Activated CD8-positive, alpha-beta memory T cell treated with anti-CD3 and anti-CD28 coated beads, Interleukin-2, amount 50 U/mL, for 24 hours (primary cell): ENCODE data around the gene POLR1A.

Source experiments
- DNase-seq: peaks from one replicate; pipeline ENCODE4 v3.0.0-alpha.2; 2020; ENCODE audit errors: extremely low read depth

POLR1A gene

GRCh38 chr2:86097114-86097896 is 8.4 kb downstream of the POLR1A start:
- DNase-seq, result no peak

DNA sequence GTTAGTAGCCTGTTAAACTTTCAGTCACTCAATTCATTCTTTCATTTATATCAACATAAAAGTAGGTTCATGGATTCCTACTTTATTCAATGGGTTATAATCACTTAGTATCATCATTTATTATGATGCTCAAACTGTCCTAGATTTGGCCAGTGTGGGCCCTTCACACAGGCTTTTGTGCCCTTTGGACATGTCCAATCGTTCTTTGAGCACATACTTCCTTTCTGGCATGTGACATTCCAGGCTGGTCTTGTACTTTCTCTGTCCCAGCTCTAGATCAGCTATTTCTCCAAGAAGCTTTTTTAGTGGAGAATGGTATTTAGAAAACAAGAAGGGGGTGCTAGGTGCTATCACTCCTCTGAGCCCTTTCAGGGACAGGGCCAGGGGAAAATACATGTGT is 11.5 kb downstream of the POLR1A start:
- DNase-seq, result no peak

GRCh38 chr2:86087936-86088850 is 17.5 kb downstream of the POLR1A start:
- no peak for DNase-seq

DNA sequence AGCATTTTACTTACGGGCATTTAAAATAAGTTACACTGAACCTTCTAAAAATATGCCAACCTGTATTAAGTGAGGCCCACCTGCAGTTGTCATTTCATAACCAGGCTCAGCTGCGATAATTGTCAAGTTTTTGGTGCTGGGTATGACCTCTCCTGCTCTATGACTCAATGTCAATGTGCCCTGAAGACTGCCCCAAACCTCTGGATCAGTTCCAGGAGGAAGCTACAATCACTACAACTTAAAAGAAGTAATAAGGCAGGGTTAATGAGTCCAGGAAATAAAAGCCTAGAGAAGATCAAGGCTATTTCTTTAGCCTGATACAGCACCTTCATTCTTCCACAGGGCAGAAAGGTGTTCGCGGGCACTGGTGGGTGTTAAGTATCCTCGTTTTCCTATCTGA is 22.9 kb downstream of the POLR1A start:
- DNase-seq, result no peak

DNA sequence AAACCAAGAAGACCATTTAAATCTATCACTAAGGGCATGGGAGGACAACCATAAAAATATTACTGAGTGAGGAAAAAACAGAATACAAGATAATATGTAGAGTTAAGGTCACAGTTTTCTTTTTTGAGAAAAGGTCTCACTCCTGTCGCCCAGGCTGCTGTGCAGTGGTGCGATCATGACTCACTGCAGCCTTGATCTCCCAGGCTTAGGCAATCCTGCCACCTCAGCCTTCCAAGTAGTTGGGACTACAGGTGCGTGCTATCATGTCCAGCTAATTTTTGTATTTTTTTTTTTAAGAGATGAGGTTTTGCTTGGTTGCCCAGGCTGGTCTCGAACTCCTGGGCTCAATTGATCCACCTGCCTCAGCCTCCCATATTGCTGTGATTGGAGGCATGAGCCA is 24.0 kb downstream of the POLR1A start:
- no peak for DNase-seq

- peak; percentile 42 for DNase-seq
These were observed 25.4 kb downstream of the POLR1A start for GRCh38 chr2:86079981-86080911.

- DNase-seq, result no peak
These were observed 26.7 kb downstream of the POLR1A start for GRCh38 chr2:86078774-86079545.

- DNase-seq, result no peak
These were observed 29.8 kb downstream of the POLR1A start for GRCh38 chr2:86075886-86076285.

DNA sequence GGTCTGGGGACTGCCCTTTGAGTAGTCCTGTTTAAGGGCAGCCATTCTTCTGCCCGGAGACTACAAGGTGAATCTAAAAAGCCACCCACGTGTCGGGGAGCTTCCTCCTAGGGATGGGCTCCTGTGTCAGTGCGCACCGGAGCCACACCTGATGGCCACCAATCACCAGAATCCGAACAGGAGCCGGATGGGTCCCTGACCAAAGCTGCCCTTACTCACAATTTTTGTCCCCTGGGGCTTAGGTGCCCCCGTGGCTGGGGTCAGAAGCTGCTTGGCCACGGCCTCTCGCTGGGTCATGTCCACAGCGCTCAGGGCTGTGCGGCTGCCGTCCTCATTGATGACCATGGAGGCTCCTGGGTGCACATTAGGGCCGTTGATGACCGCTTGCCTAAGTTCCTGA is 30.9 kb downstream of the POLR1A start:
- DNase-seq, result no peak

DNA sequence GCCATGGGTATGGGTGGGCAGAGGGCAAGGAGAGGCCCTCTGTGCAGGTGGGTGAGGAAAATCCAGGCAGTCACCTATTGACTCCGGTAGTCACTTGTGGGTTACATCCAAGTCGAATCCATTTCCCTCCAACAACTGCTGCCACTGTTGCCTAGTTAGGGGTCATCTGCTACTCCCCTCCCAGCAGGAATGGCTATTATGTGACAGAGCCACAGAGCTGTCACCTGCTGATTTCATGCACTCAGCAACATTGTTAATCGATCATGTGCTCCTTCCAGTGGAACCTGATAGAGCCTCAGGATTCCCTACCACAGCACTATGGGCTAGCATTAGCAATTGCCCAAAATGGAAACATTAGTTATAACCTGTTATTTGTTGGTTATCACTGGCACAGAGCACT is 31.4 kb downstream of the POLR1A start:
- no peak for DNase-seq

DNA sequence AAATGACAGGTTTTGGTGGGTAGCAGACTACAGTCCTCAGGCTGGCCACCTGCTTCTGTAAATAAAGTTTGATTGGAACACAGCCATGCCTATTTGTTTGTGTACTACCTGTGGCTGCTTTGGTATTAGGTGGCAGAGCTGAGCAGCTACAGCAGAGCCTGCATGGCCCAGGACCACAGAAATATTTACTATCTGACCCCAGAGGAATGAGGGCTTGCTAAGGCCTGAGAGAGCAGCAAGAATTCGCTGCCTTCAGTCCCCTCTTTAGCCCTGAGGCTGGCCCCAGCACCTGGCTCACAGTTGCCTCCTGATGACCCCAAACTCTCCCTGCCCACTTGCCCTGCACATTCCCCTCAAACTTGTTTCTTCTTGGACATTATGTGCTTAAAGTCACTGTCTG is 32.5 kb downstream of the POLR1A start:
- no peak for DNase-seq

- no peak for DNase-seq
These were observed 33.3 kb downstream of the POLR1A start for GRCh38 chr2:86072271-86072858.

DNA sequence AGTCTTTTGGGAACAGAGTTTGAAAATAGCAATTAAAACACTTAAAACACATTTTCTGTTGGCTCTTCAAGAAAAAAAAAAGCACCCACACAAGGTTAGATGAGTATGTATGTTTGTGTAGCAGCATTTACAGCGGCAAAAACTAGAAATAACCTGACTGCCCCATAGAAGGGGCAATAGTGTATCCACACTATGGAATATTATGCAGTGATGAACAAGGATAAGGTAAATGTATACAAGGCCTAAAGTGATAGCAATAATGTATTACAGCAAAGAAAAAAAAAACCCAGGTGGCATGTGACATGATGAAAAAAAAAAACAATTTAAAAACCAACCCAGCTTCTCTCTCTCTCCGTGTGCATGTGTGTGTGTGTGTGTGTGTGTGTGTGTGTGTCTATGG is 34.8 kb downstream of the POLR1A start:
- DNase-seq, result no peak

GRCh38 chr2:86069783-86070339 is 35.8 kb downstream of the POLR1A start:
- DNase-seq, result no peak

GRCh38 chr2:86069091-86069685 is 36.5 kb downstream of the POLR1A start:
- DNase-seq, result no peak

DNA sequence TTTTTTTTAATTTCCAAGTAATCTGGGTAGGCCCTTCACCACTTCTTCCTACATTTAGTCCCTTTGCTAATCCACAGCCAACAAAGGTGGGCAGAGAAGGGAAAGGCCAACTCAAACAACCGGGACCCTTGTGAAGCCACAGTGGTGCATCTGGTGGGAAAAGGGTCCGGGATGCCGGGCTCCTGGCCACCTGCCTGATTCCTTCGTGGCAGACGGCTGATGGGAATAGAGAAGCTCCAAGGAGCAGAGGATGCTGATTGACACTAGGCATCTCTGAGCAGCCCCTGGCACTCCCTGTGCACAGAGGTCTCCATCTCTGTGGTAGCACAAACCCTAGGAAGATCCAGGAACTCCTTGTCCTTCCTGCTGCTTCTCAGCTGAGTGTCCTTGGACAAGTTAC is 37.0 kb downstream of the POLR1A start:
- no peak for DNase-seq

- DNase-seq, result no peak
These were observed 37.5 kb downstream of the POLR1A start for GRCh38 chr2:86068136-86068588.

- DNase-seq, result no peak
These were observed 38.8 kb downstream of the POLR1A start for GRCh38 chr2:86066915-86067314.

GRCh38 chr2:86066007-86066578 is 39.6 kb downstream of the POLR1A start:
- DNase-seq, result no peak

GRCh38 chr2:86065512-86065911 is 40.2 kb downstream of the POLR1A start:
- no peak for DNase-seq
